ENCODE data around the gene TAB2. TPM values are rescaled to one million over a fixed set of nuclear protein-coding genes. Genes with fewer than 3 reads are reported as not detected.

TAB2 gene
- total RNA-seq, 4 donors from 2014 or later: 48.2 to 84.6 (median 52.8) TPM

DNA sequence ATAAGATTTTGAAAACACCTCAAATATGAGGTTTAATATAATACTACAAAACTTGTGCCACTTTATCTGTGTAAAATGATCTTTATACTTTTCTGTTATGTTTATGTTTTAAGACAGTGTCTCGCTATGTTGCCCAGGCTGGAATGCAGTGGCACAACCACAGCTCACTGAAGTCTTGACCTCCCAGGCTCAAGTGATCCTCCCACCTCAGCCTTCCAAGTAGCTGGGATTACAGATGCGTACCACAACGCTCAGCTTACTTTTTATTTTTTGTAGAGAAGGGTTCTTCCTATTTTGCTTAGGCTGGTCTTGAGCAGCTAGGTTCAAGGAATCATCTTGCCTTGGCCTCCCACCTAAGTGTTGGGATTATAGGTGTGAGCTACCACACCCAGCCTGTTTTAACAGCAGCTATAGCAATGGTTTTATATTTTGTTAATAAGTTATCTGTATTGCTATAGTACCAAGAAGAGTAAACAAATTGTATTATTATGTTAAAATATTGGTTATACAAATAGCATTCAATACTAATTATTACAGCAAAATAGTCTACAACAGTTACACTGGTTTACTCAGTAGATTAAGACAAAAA lies 8.2 kb downstream of the TAB2 start:
- Histone ChIP-seq H3K4me1 (peaks cover 0 to 36% (median 6%) of the 10 kb centered on the region in 4 donors), H3K9me3 (no peaks in the 10 kb centered on the region), H3K4me3 (no peak overlapping the region), H3K27me3 (no peaks in the 10 kb centered on the region), H3K36me3 (no peaks in the 10 kb centered on the region), H3K27ac (no peak overlapping the region)
- no peak for DNase-seq
- TF ChIP-seq CTCF (IDR thresholded peaks at IDR 0.05) (no peak), POLR2A (IDR thresholded peaks at IDR 0.05) (no peak)

DNA sequence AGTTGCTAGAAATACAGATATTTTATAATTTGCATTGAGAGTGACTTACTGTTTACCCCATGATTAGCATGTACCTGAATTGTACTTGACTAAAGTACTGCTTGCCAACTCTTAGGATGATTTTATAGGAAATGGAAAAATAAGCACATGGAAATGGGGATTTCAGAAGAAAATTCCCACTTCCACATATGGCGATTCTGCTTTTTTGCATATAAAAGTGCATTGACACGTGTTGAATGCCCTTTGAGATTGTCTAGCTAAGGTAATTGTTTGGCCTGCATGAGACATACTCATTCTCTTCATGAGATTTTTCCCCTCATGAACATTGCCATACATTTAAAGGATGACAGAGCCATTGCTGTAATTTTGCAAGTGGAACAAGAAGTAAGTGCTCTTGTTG lies 10.1 kb downstream of the TAB2 start:
- no peaks in the 10 kb centered on the region for H3K36me3 ChIP-seq
- DNase-seq: no peak
- H3K4me1 ChIP-seq: peaks cover 0 to 42% (median 6%) of the 10 kb centered on the region in 4 donors
- H3K4me3 ChIP-seq: no peak overlapping the region
- TF ChIP-seq POLR2A (IDR thresholded peaks at IDR 0.05): no peak
- TF ChIP-seq CTCF (IDR thresholded peaks at IDR 0.05): no peak
- H3K27ac ChIP-seq: no peak overlapping the region
- no peaks in the 10 kb centered on the region for H3K9me3 ChIP-seq
- H3K27me3 ChIP-seq: no peaks in the 10 kb centered on the region

- no peaks in the 10 kb centered on the region for H3K36me3 ChIP-seq
- H3K9me3 ChIP-seq: no peaks in the 10 kb centered on the region
- no peak for TF ChIP-seq POLR2A (IDR thresholded peaks at IDR 0.05)
- TF ChIP-seq CTCF (IDR thresholded peaks at IDR 0.05): no peak
- H3K27ac ChIP-seq: no peak overlapping the region
- no peak overlapping the region for H3K4me3 ChIP-seq
- H3K27me3 ChIP-seq: no peaks in the 10 kb centered on the region
- peaks cover 0 to 46% (median 4%) of the 10 kb centered on the region in 4 donors for H3K4me1 ChIP-seq
- DNase-seq: no peak
Measured at GRCh38 chr6:149328083-149328482, 10.6 kb downstream of the TAB2 start.

DNA sequence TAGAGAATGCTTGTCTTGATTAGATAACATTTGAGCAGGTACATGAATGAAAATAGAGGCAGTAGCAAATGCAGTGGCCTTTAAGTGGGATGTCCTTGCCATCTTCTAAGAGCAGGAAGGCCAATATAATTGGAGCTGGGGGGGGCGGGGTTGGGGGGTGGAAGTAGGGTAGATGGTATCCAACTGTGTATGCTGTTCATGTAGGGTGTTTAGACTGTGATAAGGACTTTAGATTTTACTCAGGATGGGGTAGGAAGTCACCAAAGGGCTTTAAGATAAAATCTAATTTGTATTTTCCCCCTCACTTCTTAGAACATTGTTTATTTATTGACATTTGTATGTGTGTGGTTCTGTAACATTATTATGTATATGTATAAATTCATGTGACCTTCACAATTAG lies 12.0 kb downstream of the TAB2 start:
- Histone ChIP-seq H3K27ac (no peak overlapping the region), H3K4me3 (no peak overlapping the region), H3K4me1 (peaks cover 0 to 51% (median 2%) of the 10 kb centered on the region in 4 donors), H3K36me3 (no peaks in the 10 kb centered on the region), H3K9me3 (no peaks in the 10 kb centered on the region), H3K27me3 (no peaks in the 10 kb centered on the region)
- no peak for TF ChIP-seq CTCF (IDR thresholded peaks at IDR 0.05)
- TF ChIP-seq POLR2A (IDR thresholded peaks at IDR 0.05): no peak
- no peak for DNase-seq

DNA sequence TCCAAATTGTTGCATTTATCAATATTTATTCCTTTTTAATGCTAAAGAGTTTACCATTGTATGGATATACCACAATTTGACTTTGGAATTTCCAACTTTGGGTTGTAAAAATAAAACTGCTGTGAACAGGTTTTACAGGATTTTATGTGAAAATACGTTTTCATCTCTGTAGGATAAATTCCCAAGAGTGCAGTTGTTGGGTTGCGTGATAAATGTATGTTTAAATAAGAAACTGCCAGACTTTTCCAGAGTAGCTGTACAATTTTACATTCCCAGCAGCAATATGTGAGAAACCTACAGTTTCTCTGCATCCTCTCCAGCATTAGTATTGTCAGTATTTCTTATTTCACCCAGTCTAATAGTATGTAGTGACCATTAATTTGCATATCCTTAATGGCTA lies 12.6 kb downstream of the TAB2 start:
- no peak for DNase-seq
- peaks cover 0 to 50% (median 2%) of the 10 kb centered on the region in 4 donors for H3K4me1 ChIP-seq
- no peaks in the 10 kb centered on the region for H3K9me3 ChIP-seq
- no peak overlapping the region for H3K27ac ChIP-seq
- no peaks in the 10 kb centered on the region for H3K27me3 ChIP-seq
- no peak overlapping the region for H3K4me3 ChIP-seq
- no peaks in the 10 kb centered on the region for H3K36me3 ChIP-seq
- TF ChIP-seq CTCF (IDR thresholded peaks at IDR 0.05): no peak
- TF ChIP-seq POLR2A (IDR thresholded peaks at IDR 0.05): no peak
